Ascending aorta (tissue), 2 donors: Measurements from ENCODE around the gene RALGAPA2. TPM values are rescaled to one million over a fixed set of nuclear protein-coding genes. Genes with fewer than 3 reads are reported as not detected.

ENCODE experiments used
- DNase-seq, 2 donors: peaks; one replicate each; pipeline ENCODE4 v3.0.0-alpha.2; 2019; ENCODE audit warnings: low spot score in 2 of 2
- H3K27ac ChIP-seq, 2 donors: fragments of 200-600 bp; sonication (generic); one replicate each; pipeline ENCODE4 v1.5.1; 2016 to 2017; ENCODE audit warnings: mild to moderate bottlenecking in 1 of 2
- H3K27me3 ChIP-seq: fragments of 200-600 bp; sonication (generic); one replicate; pipeline ENCODE4 v1.5.1; 2017
- H3K36me3 ChIP-seq, 2 donors: fragments of 200-600 bp; sonication (generic); one replicate each; pipeline ENCODE4 v1.5.1; 2016
- H3K4me1 ChIP-seq, 2 donors: fragments of 200-600 bp; sonication (generic); one replicate each; pipeline ENCODE4 v1.5.1; 2016 to 2017; ENCODE audit warnings: mild to moderate bottlenecking in 1 of 2
- H3K4me3 ChIP-seq, 2 donors: fragments of 200-600 bp; sonication (generic); one replicate each; pipeline ENCODE4 v1.5.1; 2016 to 2017; ENCODE audit warnings: mild to moderate bottlenecking in 1 of 2
- H3K9me3 ChIP-seq, 2 donors: fragments of 200-600 bp; sonication (generic); one replicate each; pipeline ENCODE4 v1.5.1; 2016
- intact Hi-C: fragments of 100-400 bp; cut with DNase I; formaldehyde crosslinking; loops from one replicate; pipeline ENCODE4 v1.15.1; 2023
- total RNA-seq: library from RNA; depleted of rRNA; stranded (reverse); fragments of >200 nt; gene quantifications from one replicate; pipeline ENCODE4 v1.1.0, GENCODE V29; 2016
- TF ChIP-seq, protein P1 (sequence below), 3 experiments: fragments of 200-600 bp in 2 of 3; fragments of 450-650 bp in 1 of 3; sonication (generic) in 2 of 3; IDR thresholded peaks; one replicate each; pipeline ENCODE4 v1.5.1; 2016 to 2019; ENCODE audit warnings: antibody characterized with exemption in 3 of 3, mild to moderate bottlenecking in 1 of 3, moderate library complexity in 1 of 3

RALGAPA2 gene
- total RNA-seq, 1 donor from 2014 or later, result 68.9 TPM

DNA sequence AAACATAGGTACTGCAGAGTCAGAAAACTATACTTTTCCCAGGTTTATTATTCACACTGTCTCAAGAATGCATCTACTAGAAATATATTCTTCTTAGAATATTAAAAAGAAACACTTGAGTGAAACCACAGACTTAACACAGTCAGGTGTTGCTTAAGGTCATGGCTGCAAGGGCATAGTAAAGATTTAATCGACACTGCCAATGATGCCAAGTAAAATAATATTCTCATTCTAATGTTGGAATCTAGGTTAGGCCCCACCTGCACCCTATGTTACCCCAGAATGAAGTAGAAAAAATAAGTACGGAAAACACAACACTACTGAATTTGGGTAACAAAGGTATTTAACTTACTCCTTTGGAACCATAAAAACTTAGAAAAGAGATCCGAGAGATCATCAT lies 155.0 kb downstream of the RALGAPA2 start:
- H3K9me3 ChIP-seq, result no peaks in the 10 kb centered on the region
- peaks cover 0 to 12% of the 10 kb centered on the region in 2 donors for H3K36me3 ChIP-seq
- TF ChIP-seq, protein P1, sequence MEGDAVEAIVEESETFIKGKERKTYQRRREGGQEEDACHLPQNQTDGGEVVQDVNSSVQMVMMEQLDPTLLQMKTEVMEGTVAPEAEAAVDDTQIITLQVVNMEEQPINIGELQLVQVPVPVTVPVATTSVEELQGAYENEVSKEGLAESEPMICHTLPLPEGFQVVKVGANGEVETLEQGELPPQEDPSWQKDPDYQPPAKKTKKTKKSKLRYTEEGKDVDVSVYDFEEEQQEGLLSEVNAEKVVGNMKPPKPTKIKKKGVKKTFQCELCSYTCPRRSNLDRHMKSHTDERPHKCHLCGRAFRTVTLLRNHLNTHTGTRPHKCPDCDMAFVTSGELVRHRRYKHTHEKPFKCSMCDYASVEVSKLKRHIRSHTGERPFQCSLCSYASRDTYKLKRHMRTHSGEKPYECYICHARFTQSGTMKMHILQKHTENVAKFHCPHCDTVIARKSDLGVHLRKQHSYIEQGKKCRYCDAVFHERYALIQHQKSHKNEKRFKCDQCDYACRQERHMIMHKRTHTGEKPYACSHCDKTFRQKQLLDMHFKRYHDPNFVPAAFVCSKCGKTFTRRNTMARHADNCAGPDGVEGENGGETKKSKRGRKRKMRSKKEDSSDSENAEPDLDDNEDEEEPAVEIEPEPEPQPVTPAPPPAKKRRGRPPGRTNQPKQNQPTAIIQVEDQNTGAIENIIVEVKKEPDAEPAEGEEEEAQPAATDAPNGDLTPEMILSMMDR (IDR thresholded peaks at IDR 0.05), result no peak
- intact Hi-C loops, result no loop called here
- DNase-seq, result no peak
- H3K4me3 ChIP-seq, result no peak overlapping the region
- no peak overlapping the region for H3K27ac ChIP-seq
- no peaks in the 10 kb centered on the region for H3K27me3 ChIP-seq
- no peaks in the 10 kb centered on the region for H3K4me1 ChIP-seq

DNA sequence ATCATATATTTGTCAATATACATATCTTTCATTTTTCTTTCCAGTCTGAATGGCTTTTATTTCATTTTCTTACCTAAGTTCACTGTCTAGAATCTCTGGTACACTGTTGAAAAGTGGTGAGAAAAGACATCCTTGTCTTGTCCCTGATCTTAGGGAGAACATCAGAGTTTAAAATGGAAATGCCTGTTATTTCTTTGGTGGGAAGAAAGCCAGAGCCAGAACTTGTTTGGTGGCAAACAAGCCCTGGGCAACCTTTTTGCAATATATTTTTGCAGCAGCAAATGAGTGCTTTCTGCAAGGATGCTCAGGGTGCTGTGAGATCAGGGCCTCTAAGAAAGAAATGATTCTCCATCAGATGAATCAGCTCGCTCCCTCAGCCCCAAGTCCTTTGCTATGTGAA lies 156.6 kb downstream of the RALGAPA2 start:
- H3K27ac ChIP-seq, result no peak overlapping the region
- intact Hi-C loops, result no loop called here
- TF ChIP-seq, protein P1 (IDR thresholded peaks at IDR 0.05), result no peak
- H3K9me3 ChIP-seq, result no peaks in the 10 kb centered on the region
- no peak overlapping the region for H3K4me3 ChIP-seq
- no peaks in the 10 kb centered on the region for H3K4me1 ChIP-seq
- no peaks in the 10 kb centered on the region for H3K27me3 ChIP-seq
- peaks cover 0 to 12% of the 10 kb centered on the region in 2 donors for H3K36me3 ChIP-seq
- no peak for DNase-seq

DNA sequence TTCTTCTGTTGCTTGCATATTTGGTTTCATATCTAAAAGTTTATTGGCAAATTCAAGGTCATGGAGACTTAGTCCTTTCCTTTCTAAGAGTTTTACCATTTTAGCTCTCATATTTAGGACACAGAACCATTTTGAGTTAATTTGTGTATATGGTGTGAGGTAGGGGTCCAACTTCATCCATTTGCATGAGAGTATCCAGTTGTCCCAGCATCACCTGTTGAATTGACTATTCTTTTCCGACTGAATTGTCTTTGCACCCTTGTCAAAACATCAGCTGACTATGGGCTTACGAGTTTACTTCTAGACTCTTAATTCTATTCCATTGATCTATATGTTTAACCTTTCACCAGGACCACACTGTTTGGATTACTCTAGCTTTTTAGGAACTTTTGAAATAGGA lies 157.5 kb downstream of the RALGAPA2 start:
- Histone ChIP-seq H3K9me3 (no peaks in the 10 kb centered on the region), H3K27me3 (no peaks in the 10 kb centered on the region), H3K36me3 (peaks cover 0 to 12% of the 10 kb centered on the region in 2 donors), H3K4me3 (no peak overlapping the region), H3K27ac (no peak overlapping the region), H3K4me1 (no peaks in the 10 kb centered on the region)
- TF ChIP-seq, protein P1 (IDR thresholded peaks at IDR 0.05), result no peak
- intact Hi-C loops, result no loop called here
- no peak for DNase-seq

DNA sequence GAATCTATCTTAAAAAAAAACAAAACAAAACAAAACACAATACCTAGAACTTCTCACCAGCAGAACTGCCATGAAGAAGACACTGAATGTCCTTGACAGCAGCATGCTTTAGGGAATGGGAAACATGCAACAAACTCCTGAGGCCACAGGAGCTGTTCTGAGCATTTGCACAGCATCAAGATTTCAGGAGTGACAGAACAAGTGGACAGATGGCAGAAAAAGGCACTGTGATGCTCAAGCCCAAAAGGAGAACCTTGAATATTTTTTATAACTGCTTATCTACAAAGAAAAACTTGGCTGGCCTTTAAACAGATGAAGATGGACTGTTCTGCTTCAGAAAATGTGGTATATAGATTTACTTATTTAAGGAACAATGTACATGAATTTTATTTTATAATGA lies 158.9 kb downstream of the RALGAPA2 start:
- Histone ChIP-seq H3K4me3 (no peak overlapping the region), H3K27me3 (no peaks in the 10 kb centered on the region), H3K9me3 (no peaks in the 10 kb centered on the region), H3K36me3 (peaks cover 0 to 12% of the 10 kb centered on the region in 2 donors), H3K4me1 (no peaks in the 10 kb centered on the region), H3K27ac (no peak overlapping the region)
- intact Hi-C loops, result no loop called here
- TF ChIP-seq, protein P1 (IDR thresholded peaks at IDR 0.05), result no peak
- DNase-seq, result no peak

DNA sequence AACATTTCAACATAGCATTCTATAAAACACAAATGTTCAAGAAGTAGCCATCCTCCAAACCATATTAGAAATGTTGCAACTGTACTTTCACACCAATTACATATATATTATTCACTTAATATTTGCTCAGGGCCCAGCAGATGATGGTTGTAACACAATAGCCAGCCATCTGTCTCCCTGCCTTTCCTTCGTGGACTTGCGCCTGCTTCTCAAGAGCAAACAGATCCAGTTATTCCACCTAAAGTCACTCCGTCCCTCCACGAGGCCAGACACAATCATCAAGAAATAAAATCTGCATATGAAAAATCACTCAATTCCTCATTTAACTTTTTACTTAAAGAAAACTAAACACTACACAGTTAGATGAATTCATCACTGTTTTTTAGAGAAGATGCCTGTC lies 160.4 kb downstream of the RALGAPA2 start:
- Histone ChIP-seq H3K27ac (no peak overlapping the region), H3K27me3 (no peaks in the 10 kb centered on the region), H3K9me3 (no peaks in the 10 kb centered on the region), H3K4me3 (no peak overlapping the region), H3K4me1 (no peaks in the 10 kb centered on the region), H3K36me3 (peaks cover 0 to 12% of the 10 kb centered on the region in 2 donors)
- TF ChIP-seq, protein P1 (IDR thresholded peaks at IDR 0.05), result no peak
- intact Hi-C loops, result no loop called here
- DNase-seq, result no peak

DNA sequence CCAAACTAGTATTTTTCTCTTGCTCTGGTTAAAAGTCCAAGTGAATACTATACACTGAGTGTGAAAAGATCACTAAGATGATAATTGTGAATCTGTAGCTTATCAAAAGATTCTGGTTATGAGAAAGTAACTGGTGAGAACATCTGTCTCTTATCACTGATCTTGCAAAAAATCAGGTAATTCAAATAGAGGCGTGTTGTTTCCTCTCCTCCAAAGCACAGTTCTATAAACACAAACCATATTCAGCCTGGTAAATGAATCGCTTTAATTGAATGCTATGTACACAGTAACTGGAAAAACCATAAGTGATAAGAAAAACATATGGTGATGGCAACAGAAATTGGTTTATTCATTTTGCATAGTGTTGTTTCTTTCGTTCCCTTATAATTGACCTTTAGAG lies 161.0 kb downstream of the RALGAPA2 start:
- TF ChIP-seq, protein P1 (IDR thresholded peaks at IDR 0.05), result no peak
- no peaks in the 10 kb centered on the region for H3K9me3 ChIP-seq
- H3K36me3 ChIP-seq, result peaks cover 0 to 11% of the 10 kb centered on the region in 2 donors
- H3K4me3 ChIP-seq, result no peak overlapping the region
- DNase-seq, result no peak
- no peak overlapping the region for H3K27ac ChIP-seq
- H3K4me1 ChIP-seq, result no peaks in the 10 kb centered on the region
- intact Hi-C loops, result no loop called here
- no peaks in the 10 kb centered on the region for H3K27me3 ChIP-seq
